Measurements from ENCODE around the gene ERRFI1. TPM values are rescaled to one million over a fixed set of nuclear protein-coding genes. Genes with fewer than 3 reads are reported as not detected.

ERRFI1 gene
- total RNA-seq, 1 experiment from 2014 or later = 83.0 TPM

DNA sequence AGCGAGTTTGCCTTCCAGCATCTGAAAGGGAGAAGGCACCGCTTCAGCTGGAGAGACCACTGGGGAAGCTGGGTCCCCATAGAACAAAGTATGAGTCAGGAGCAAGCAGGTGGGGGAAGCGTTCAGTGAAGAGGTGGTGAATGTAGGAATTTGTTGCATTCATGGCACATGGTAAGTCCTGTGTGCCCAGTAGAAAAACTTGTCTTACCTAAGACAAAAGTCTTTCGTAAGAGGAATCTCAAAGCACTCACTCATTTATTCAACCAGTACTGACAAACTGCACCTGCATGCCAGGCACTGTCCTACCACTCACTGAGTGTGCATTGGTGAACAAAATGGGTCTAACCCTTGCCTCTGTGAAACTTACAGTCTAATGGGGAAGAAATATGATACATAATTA, 9.2 kb upstream of the ERRFI1 start:
- no peaks in the 10 kb centered on the region for H3K27me3 Mint-ChIP-seq (ENCODE audit: unreplicated experiment)
- CTCF ChIA-PET = interaction anchor here (1.4 kb wide), 1 partner anchor 147 kb away, joined by 3 read pairs; no protein-coding TSS in a partner anchor
- H3K9me3 Mint-ChIP-seq (ENCODE audit: low read depth, unreplicated experiment) = peaks cover 3% of the 10 kb centered on the region
- H3K27ac Mint-ChIP-seq (ENCODE audit: unreplicated experiment) = peak overlapping the region; percentile 25
- H3K36me3 Mint-ChIP-seq (ENCODE audit: insufficient read depth, unreplicated experiment) = no peaks in the 10 kb centered on the region
- no TSS peak for BruUV-seq (replicated peaks)
- TF ChIP-seq CTCF (IDR thresholded peaks at IDR 0.05; ENCODE audit: unreplicated experiment) = no peak
- H3K4me1 Mint-ChIP-seq (ENCODE audit: low read depth, unreplicated experiment) = peaks cover 30% of the 10 kb centered on the region
- no peak overlapping the region for H3K4me3 Mint-ChIP-seq (ENCODE audit: low read depth, unreplicated experiment)
- intact Hi-C loops (cut with micrococcal nuclease; ENCODE audit: unreplicated experiment) = no loop called here
- DNase-seq = no peak

DNA sequence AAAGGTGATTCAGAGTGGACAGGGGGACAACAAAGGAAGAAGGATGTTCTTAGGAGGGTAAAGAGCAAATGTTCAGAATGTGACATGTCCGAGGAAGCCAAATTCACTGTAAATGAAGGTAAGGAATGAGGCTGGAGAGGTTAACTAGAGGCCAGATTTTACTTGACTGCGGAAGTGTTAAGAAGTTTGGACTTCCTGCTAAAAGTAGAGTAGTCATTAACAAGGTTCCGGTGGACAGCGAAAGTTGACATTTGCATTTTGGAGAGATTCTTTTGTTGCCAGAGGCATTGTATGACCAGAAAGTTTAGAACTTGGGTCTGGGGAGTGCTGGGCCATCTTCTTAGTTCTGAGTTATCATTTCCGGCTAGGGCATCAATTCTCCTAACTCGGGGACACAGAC, 7.2 kb upstream of the ERRFI1 start:
- no peak for TF ChIP-seq CTCF (IDR thresholded peaks at IDR 0.05; ENCODE audit: unreplicated experiment)
- Mint-ChIP-seq H3K4me1 (ENCODE audit: low read depth, unreplicated experiment) (peaks cover 20% of the 10 kb centered on the region), H3K9me3 (ENCODE audit: low read depth, unreplicated experiment) (no peaks in the 10 kb centered on the region), H3K4me3 (ENCODE audit: low read depth, unreplicated experiment) (no peak overlapping the region), H3K36me3 (ENCODE audit: insufficient read depth, unreplicated experiment) (peaks cover 2% of the 10 kb centered on the region), H3K27me3 (ENCODE audit: unreplicated experiment) (no peaks in the 10 kb centered on the region), H3K27ac (ENCODE audit: unreplicated experiment) (peak overlapping the region; percentile 93)
- intact Hi-C loops (cut with micrococcal nuclease; ENCODE audit: unreplicated experiment) = no loop called here
- CTCF ChIA-PET = interaction anchor here (2.4 kb wide), 1 partner anchor 281 kb away, joined by 6 read pairs; no protein-coding TSS in a partner anchor
- no peak for DNase-seq
- BruUV-seq (replicated peaks) = no TSS peak

GRCh38 chr1:8032366-8032910, 6.3 kb upstream of the ERRFI1 start:
- no peaks in the 10 kb centered on the region for H3K9me3 Mint-ChIP-seq (ENCODE audit: low read depth, unreplicated experiment)
- DNase-seq = no peak
- H3K4me3 Mint-ChIP-seq (ENCODE audit: low read depth, unreplicated experiment) = no peak overlapping the region
- no peak for TF ChIP-seq CTCF (IDR thresholded peaks at IDR 0.05; ENCODE audit: unreplicated experiment)
- CTCF ChIA-PET = interaction anchor here (2.4 kb wide), 1 partner anchor 282 kb away, joined by 6 read pairs; no protein-coding TSS in a partner anchor
- BruUV-seq (replicated peaks) = no TSS peak
- intact Hi-C loops (cut with micrococcal nuclease; ENCODE audit: unreplicated experiment) = no loop called here
- no peaks in the 10 kb centered on the region for H3K27me3 Mint-ChIP-seq (ENCODE audit: unreplicated experiment)
- peaks cover 27% of the 10 kb centered on the region for H3K4me1 Mint-ChIP-seq (ENCODE audit: low read depth, unreplicated experiment)
- H3K36me3 Mint-ChIP-seq (ENCODE audit: insufficient read depth, unreplicated experiment) = peaks cover 11% of the 10 kb centered on the region
- H3K27ac Mint-ChIP-seq (ENCODE audit: unreplicated experiment) = no peak overlapping the region

DNA sequence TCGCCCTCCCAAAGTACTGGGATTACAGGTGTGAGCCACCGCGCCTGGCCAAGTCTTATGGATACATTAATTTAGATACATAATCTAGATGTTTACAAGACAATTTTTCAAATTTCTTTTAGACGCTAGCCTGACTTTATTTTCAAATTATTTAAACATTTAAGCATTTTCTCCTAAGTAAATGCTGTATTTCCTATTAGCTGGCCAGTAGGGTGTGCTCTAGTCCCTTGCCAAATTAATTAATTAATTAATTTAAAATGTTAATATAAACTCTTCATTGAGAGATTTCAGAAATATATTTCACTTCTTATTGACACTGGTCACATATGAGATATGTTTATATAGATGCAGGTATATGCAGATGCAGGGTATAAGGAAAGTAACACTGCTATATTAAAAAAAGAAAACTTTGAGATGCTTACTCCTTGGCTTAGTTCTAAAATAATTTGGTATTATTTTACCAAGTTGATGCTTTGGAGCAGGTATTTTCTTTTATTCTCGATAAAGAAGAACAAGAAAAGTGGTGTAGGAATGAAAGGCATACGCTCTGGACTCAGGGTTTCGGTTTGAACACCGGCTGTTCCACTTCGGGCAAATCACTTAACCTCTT, 5.2 kb upstream of the ERRFI1 start:
- no peak for DNase-seq
- no TSS peak for BruUV-seq (replicated peaks)
- CTCF ChIA-PET = interaction anchor here (2.4 kb wide), 1 partner anchor 283 kb away, joined by 6 read pairs; no protein-coding TSS in a partner anchor
- Mint-ChIP-seq H3K4me1 (ENCODE audit: low read depth, unreplicated experiment) (peaks cover 38% of the 10 kb centered on the region), H3K4me3 (ENCODE audit: low read depth, unreplicated experiment) (no peak overlapping the region), H3K27ac (ENCODE audit: unreplicated experiment) (no peak overlapping the region), H3K36me3 (ENCODE audit: insufficient read depth, unreplicated experiment) (peaks cover 22% of the 10 kb centered on the region), H3K9me3 (ENCODE audit: low read depth, unreplicated experiment) (no peaks in the 10 kb centered on the region), H3K27me3 (ENCODE audit: unreplicated experiment) (no peaks in the 10 kb centered on the region)
- peak; percentile 46 for TF ChIP-seq CTCF (IDR thresholded peaks at IDR 0.05; ENCODE audit: unreplicated experiment)
- intact Hi-C loops (cut with micrococcal nuclease; ENCODE audit: unreplicated experiment) = no loop called here
